Measurements from ENCODE around the gene IL36RN. TPM values are rescaled to one million over a fixed set of nuclear protein-coding genes. Genes with fewer than 3 reads are reported as not detected.
A peak's percentile ranks its signal among the peaks of the same experiment; 100 is the strongest.

Gene IL36RN
- total RNA-seq, 1 experiment from 2014 or later, result not detected

GRCh38 chr2:113102133-113102532 lies 43.1 kb downstream of the IL36RN start:
- no peak for DNase-seq (ENCODE audit: low spot score)

GRCh38 chr2:113103277-113103676 lies 44.3 kb downstream of the IL36RN start:
- DNase-seq (ENCODE audit: low spot score), result no peak

- DNase-seq (ENCODE audit: low spot score), result no peak
Observed at GRCh38 chr2:113104054-113104611, 45.1 kb downstream of the IL36RN start.

- DNase-seq (ENCODE audit: low spot score), result peak; percentile 20
Observed at GRCh38 chr2:113105047-113105785, 46.2 kb downstream of the IL36RN start.

- no peak for DNase-seq (ENCODE audit: low spot score)
Observed at GRCh38 chr2:113111121-113111520, 52.1 kb downstream of the IL36RN start.

- no peak for DNase-seq (ENCODE audit: low spot score)
Observed at GRCh38 chr2:113111823-113112287, 52.9 kb downstream of the IL36RN start.

GRCh38 chr2:113112441-113112840 lies 53.4 kb downstream of the IL36RN start:
- DNase-seq (ENCODE audit: low spot score), result no peak

GRCh38 chr2:113112871-113113270 lies 53.9 kb downstream of the IL36RN start:
- DNase-seq (ENCODE audit: low spot score), result no peak

GRCh38 chr2:113113807-113114206 lies 54.8 kb downstream of the IL36RN start:
- no peak for DNase-seq (ENCODE audit: low spot score)

Other genes with a start within 250 kb of the IL36RN start
- not detected in 2 replicates for gene IL1B, start 222.4 kb upstream of the IL36RN start, total RNA-seq (2014; rRNA removed; shearing (Covaris generic))
- gene IL37, start 148.0 kb upstream of the IL36RN start, total RNA-seq (2014; rRNA removed; shearing (Covaris generic)), result not detected in 2 replicates
- not detected in 2 replicates for gene IL36G, start 81.2 kb upstream of the IL36RN start, total RNA-seq (2014; rRNA removed; shearing (Covaris generic))
- not detected in 2 replicates for gene IL36A, start 53.7 kb upstream of the IL36RN start, total RNA-seq (2014; rRNA removed; shearing (Covaris generic))
- gene IL36B, start 6.3 kb upstream of the IL36RN start, total RNA-seq (2014; rRNA removed; shearing (Covaris generic)), result not detected in 2 replicates
- not detected in 2 replicates for gene IL1F10, start 8.8 kb downstream of the IL36RN start, total RNA-seq (2014; rRNA removed; shearing (Covaris generic))
- 0.17 TPM in 1 of 2 replicates, not detected in the other for gene IL1RN, start 68.4 kb downstream of the IL36RN start, total RNA-seq (2014; rRNA removed; shearing (Covaris generic))
- gene PSD4, start 114.8 kb downstream of the IL36RN start, total RNA-seq (2014; rRNA removed; shearing (Covaris generic)), result 1.4 and 1.5 TPM in 2 replicates
- gene PAX8, start 219.7 kb downstream of the IL36RN start, total RNA-seq (2014; rRNA removed; shearing (Covaris generic)), result 0.08 TPM in 1 of 2 replicates, not detected in the other

All from H4 (cell line).